Smooth muscle cell (in vitro differentiated cells): ENCODE measurements around the gene ARHGAP26. TPM values are rescaled to one million over a fixed set of nuclear protein-coding genes. Genes with fewer than 3 reads are reported as not detected.

Experiments
- DNase-seq: peaks from one replicate; lab custom pipeline; 2025; ENCODE audit not compliant: unreplicated experiment; lab: John Stamatoyannopoulos, UW
- H2AFZ ChIP-seq: fragments of 200-600 bp; sonication (generic); 2 replicates; pipeline ENCODE4 v1.6.0; 2016; ENCODE audit warnings: antibody characterized with exemption, low read depth, mild to moderate bottlenecking
- H3F3A ChIP-seq: fragments of 200-600 bp; sonication (generic); 2 replicates; pipeline ENCODE4 v1.6.0; 2017; ENCODE audit warnings: antibody characterized with exemption, low read depth
- H3K27ac ChIP-seq: fragments of 200-600 bp; sonication (generic); 2 replicates; pipeline ENCODE4 v1.5.1; 2016; ENCODE audit warnings: low read depth, mild to moderate bottlenecking
- H3K27me3 ChIP-seq: fragments of 200-600 bp; sonication (generic); 2 replicates; pipeline ENCODE4 v1.6.1; 2016; ENCODE audit warnings: low read depth, mild to moderate bottlenecking
- H3K36me3 ChIP-seq: fragments of 200-600 bp; sonication (generic); 2 replicates; pipeline ENCODE4 v1.5.1; 2016; ENCODE audit warnings: low read depth
- H3K4me1 ChIP-seq: fragments of 200-600 bp; sonication (generic); 2 replicates; pipeline ENCODE4 v1.5.1; 2016; ENCODE audit warnings: low read depth
- H3K4me2 ChIP-seq: fragments of 200-600 bp; sonication (generic); 2 replicates; pipeline ENCODE4 v1.6.0; 2016; ENCODE audit warnings: mild to moderate bottlenecking
- H3K4me3 ChIP-seq: fragments of 200-600 bp; sonication (generic); 2 replicates; pipeline ENCODE4 v1.5.1; 2016; ENCODE audit warnings: mild to moderate bottlenecking
- H3K79me2 ChIP-seq: fragments of 200-600 bp; sonication (generic); 2 replicates; pipeline ENCODE4 v1.6.0; 2016; ENCODE audit warnings: low read depth, mild to moderate bottlenecking
- H3K9ac ChIP-seq: fragments of 200-600 bp; sonication (generic); 2 replicates; pipeline ENCODE4 v1.6.0; 2016; ENCODE audit warnings: low read depth
- H3K9me3 ChIP-seq: fragments of 200-600 bp; sonication (generic); replicated peaks from 2 replicates; pipeline ENCODE4 v1.5.1; 2016; ENCODE audit warnings: low read depth
- H4K20me1 ChIP-seq: fragments of 200-600 bp; sonication (generic); 2 replicates; pipeline ENCODE4 v1.6.0; 2016; ENCODE audit warnings: low read depth
- CTCF ChIP-seq: fragments of 200-600 bp; sonication (generic); IDR thresholded peaks from 2 replicates; pipeline ENCODE4 v1.5.1; 2017; ENCODE audit warnings: borderline replicate concordance, mild to moderate bottlenecking, antibody characterized with exemption; ENCODE audit not compliant: insufficient read depth, poor library complexity, severe bottlenecking
- WGBS: methylation state at CpG from one replicate; pipeline ENCODE4 v1.1.7; 2016; ENCODE audit warnings: low lambda C conversion rate; 5-methylcytosine and 5-hydroxymethylcytosine counted together
- polyA plus RNA-seq: library from polyadenylated mRNA; unstranded; fragments of >200 nt; fragmentation: Nextera tagmentation; extraction: Ambion mirVana; gene quantifications from 2 replicates; pipeline ENCODE4 v1.2.1, GENCODE V29; 2016
- total RNA-seq: library from RNA; depleted of rRNA; stranded (reverse); fragments of >200 nt; gene quantifications from 2 replicates; pipeline ENCODE4 v1.2.3, GENCODE V29; 2014

The ARHGAP26 gene
- total and polyA plus RNA-seq, 2 experiments from 2014 or later: 2.2 to 5.1 TPM

GRCh38 chr5:142852416-142853198 lies 82.4 kb downstream of the ARHGAP26 start:
- no peaks in the 10 kb centered on the region for H3F3A ChIP-seq
- H3K36me3 ChIP-seq: no peaks in the 10 kb centered on the region
- H2AFZ ChIP-seq: no peak overlapping the region
- no peak overlapping the region for H3K4me3 ChIP-seq
- H3K79me2 ChIP-seq: no peaks in the 10 kb centered on the region
- H3K9me3 ChIP-seq: no peaks in the 10 kb centered on the region
- WGBS: 94% methylated on average over 8 of the region's 8 CpGs
- H3K4me1 ChIP-seq: no peaks in the 10 kb centered on the region
- no peaks in the 10 kb centered on the region for H4K20me1 ChIP-seq
- H3K27ac ChIP-seq: no peak overlapping the region
- H3K9ac ChIP-seq: no peak overlapping the region
- H3K4me2 ChIP-seq: no peak overlapping the region
- H3K27me3 ChIP-seq: no peaks in the 10 kb centered on the region
- no peak for DNase-seq
- TF ChIP-seq CTCF: no peak

GRCh38 chr5:142853682-142854081 lies 83.5 kb downstream of the ARHGAP26 start:
- no peak overlapping the region for H3K4me3 ChIP-seq
- no peak overlapping the region for H2AFZ ChIP-seq
- no peaks in the 10 kb centered on the region for H3K27me3 ChIP-seq
- H3K4me1 ChIP-seq: no peaks in the 10 kb centered on the region
- no peak overlapping the region for H3K9ac ChIP-seq
- no peaks in the 10 kb centered on the region for H4K20me1 ChIP-seq
- H3F3A ChIP-seq: no peaks in the 10 kb centered on the region
- H3K27ac ChIP-seq: no peak overlapping the region
- no peak for DNase-seq
- no peak for TF ChIP-seq CTCF
- H3K79me2 ChIP-seq: no peaks in the 10 kb centered on the region
- no peaks in the 10 kb centered on the region for H3K9me3 ChIP-seq
- WGBS: 91% methylated on average over 4 of the region's 4 CpGs
- no peak overlapping the region for H3K4me2 ChIP-seq
- H3K36me3 ChIP-seq: no peaks in the 10 kb centered on the region

- Histone ChIP-seq H3K4me1 (no peaks in the 10 kb centered on the region), H3K9me3 (no peaks in the 10 kb centered on the region), H3K4me3 (no peak overlapping the region), H3K4me2 (no peak overlapping the region), H3K27me3 (no peaks in the 10 kb centered on the region), H3K27ac (no peak overlapping the region), H4K20me1 (no peaks in the 10 kb centered on the region), H3F3A (no peaks in the 10 kb centered on the region), H3K79me2 (no peaks in the 10 kb centered on the region), H3K36me3 (no peaks in the 10 kb centered on the region), H2AFZ (no peak overlapping the region), H3K9ac (no peak overlapping the region)
- WGBS: 93% methylated on average over 6 of the region's 6 CpGs
- no peak for DNase-seq
- TF ChIP-seq CTCF: no peak
Measured at GRCh38 chr5:142856269-142856782, 86.1 kb downstream of the ARHGAP26 start.

- H3K9ac ChIP-seq: no peak overlapping the region
- no peak overlapping the region for H2AFZ ChIP-seq
- H4K20me1 ChIP-seq: no peaks in the 10 kb centered on the region
- no peak overlapping the region for H3K4me3 ChIP-seq
- H3F3A ChIP-seq: no peaks in the 10 kb centered on the region
- no peak overlapping the region for H3K27ac ChIP-seq
- H3K79me2 ChIP-seq: no peaks in the 10 kb centered on the region
- DNase-seq: no peak
- no peaks in the 10 kb centered on the region for H3K4me1 ChIP-seq
- H3K36me3 ChIP-seq: no peaks in the 10 kb centered on the region
- no peaks in the 10 kb centered on the region for H3K27me3 ChIP-seq
- no peaks in the 10 kb centered on the region for H3K9me3 ChIP-seq
- 88% methylated on average over 4 of the region's 4 CpGs for WGBS
- no peak for TF ChIP-seq CTCF
- no peak overlapping the region for H3K4me2 ChIP-seq
Measured at GRCh38 chr5:142857405-142857804, 87.2 kb downstream of the ARHGAP26 start.
